Measurements from ENCODE around the gene PTPRN.

DNA sequence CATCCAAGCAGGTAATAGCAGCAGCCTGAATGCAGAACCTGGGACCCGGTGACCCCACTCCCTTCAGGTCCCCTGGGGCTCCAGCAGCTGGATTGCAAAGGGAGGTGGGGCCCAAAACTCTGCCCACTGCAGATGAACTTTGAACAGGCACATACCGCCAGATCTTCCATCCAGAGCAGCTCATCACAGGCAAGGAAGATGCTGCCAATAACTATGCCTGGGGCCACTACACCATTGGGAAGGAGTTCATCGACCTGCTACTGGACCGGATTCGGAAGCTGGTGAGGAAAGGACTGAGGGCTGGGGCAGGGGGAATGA, 39.2 kb downstream of the PTPRN start:
- no peak for TF ChIP-seq CTCF (IDR thresholded peaks at IDR 0.05)
- no peak for TF ChIP-seq POLR2AphosphoS5 (IDR thresholded peaks at IDR 0.05)
- TF ChIP-seq POLR2A (IDR thresholded peaks at IDR 0.05): no peak

Measured in prostate gland (tissue), 2 donors.